Measurements from ENCODE around the gene ILF3. TPM values are rescaled to one million over a fixed set of nuclear protein-coding genes. Genes with fewer than 3 reads are reported as not detected.
A peak's percentile ranks its signal among the peaks of the same experiment; 100 is the strongest.

Gene ILF3
- total and polyA plus RNA-seq, 2 experiments from 2014 or later = 573 to 616 TPM

DNA sequence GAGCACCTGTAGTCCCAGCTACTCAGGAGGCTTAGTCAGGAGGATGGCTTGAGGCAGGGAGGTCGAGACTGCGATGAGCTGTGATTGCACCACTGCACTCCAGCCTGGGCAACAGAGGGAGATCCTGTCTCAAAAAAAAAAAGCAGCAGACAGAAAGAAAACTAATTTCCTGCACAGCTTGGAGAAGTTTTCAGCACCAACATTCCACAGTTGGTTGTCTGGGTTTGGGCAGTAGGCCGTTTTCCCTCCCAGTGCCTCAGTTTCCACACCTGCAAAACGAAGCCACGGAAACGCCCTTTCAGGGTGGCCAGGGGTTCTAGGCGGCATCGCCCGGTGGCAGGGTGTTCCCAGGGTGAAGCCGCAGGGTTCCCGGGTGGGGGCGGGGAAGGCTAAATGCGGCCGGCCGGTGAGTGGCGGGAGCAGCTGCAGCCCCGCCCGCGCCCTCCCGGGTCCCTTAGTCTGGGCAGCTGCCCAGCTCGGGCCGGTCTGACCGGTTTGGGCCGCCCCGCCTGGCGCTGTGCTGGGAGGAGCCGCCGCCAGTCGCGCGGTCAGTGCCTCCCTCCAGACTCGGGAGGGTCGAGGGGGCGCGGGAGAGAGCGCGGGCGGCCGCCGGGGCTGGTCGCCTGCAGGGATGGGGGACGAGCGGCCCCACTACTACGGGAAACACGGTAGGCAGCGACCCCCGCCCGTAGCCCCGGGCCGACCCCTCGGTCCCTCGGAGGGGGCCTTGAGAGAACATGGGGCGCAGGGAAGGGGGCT is 29.0 kb upstream of the ILF3 start, which contains the start of gene SLC44A2:
TSS of gene SLC44A2 (plus strand) at position 551 of the 759 bp plus-strand sequence. CDS start at position 632, 81 bp downstream.
- Histone ChIP-seq H3F3A (replicated peaks; ENCODE audit: low read depth) (peaks cover 11% of the 10 kb centered on the region), H3K4me2 (peak within 1 kb of the TSS; percentile 97), H2AFZ (peak within 1 kb of the TSS; percentile 96), H3K4me3 (peak within 1 kb of the TSS; percentile 87), H3K36me3 (ENCODE audit: insufficient read depth) (no peaks in the 10 kb centered on the region), H3K4me1 (ENCODE audit: insufficient read depth) (peaks cover 17% of the 10 kb centered on the region), H3K27me3 (ENCODE audit: insufficient read depth) (no peaks in the 10 kb centered on the region), H3K79me2 (replicated peaks; ENCODE audit: insufficient read depth) (peaks cover 9% of the 10 kb centered on the region; the same call in 1 of the 2 replicates), H4K20me1 (replicated peaks; ENCODE audit: insufficient read depth) (peaks cover 5% of the 10 kb centered on the region), H3K27ac (ENCODE audit: low read depth) (peak within 1 kb of the TSS; percentile 92), H3K9me2 (ENCODE audit: insufficient read depth) (no peaks in the 10 kb centered on the region)
- TF ChIP-seq POLR2AphosphoS5 (IDR thresholded peaks at IDR 0.05; ENCODE audit: low read depth) = peak; percentile 89
- no peak for TF ChIP-seq EZH2phosphoT487 (IDR thresholded peaks at IDR 0.05; ENCODE audit: unreplicated experiment)
- H3K9me3 Mint-ChIP-seq = no peaks in the 10 kb centered on the region; the same call in 2 of the 3 replicates
- H3K27ac Mint-ChIP-seq = peak within 1 kb of the TSS; percentile 95
- ATAC-seq (peak; percentile 98), DNase-seq (ENCODE audit: low spot score) (peak; percentile 94)
- H3K27me3 Mint-ChIP-seq (ENCODE audit: insufficient read depth, low read depth, poor library complexity) = peaks cover 12% of the 10 kb centered on the region
- H3K4me1 Mint-ChIP-seq = peaks cover 15% of the 10 kb centered on the region
- H3K36me3 Mint-ChIP-seq (ENCODE audit: low read depth) = peaks cover 28% of the 10 kb centered on the region
- peak within 1 kb of the TSS; percentile 92 for H3K4me3 Mint-ChIP-seq

DNA sequence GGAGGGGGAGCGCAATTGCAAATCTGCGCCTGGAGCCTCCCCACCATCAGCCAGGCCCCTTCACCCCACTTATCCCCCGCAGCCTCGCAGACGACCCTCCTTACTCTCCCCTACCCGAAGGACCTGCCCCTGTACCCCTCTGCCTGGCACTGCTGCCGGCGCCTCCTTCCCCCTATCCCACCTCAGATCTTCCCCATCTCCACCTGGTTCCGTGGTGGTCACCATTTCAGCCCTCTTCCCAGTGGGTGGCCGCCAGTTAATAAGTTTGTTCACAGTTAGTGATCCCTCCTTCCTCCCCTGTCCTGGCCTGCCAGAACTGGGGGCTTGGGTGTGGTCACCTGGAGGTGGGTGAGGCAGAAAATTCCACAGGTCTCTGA is 28.4 kb upstream of the ILF3 start:
- peak overlapping the region; percentile 95 for H3K27ac Mint-ChIP-seq
- peaks cover 15% of the 10 kb centered on the region; the same call in 2 of the 3 replicates for H3K4me1 Mint-ChIP-seq
- H3K9me3 Mint-ChIP-seq = no peaks in the 10 kb centered on the region; the same call in 2 of the 3 replicates
- H3K79me2 ChIP-seq (replicated peaks; ENCODE audit: insufficient read depth) = peaks cover 9% of the 10 kb centered on the region; the same call in 1 of the 2 replicates
- H3K4me1 ChIP-seq (ENCODE audit: insufficient read depth) = peaks cover 17% of the 10 kb centered on the region
- H3K9me2 ChIP-seq (ENCODE audit: insufficient read depth) = no peaks in the 10 kb centered on the region
- peak overlapping the region; percentile 87 for H3K4me3 ChIP-seq
- peaks cover 11% of the 10 kb centered on the region for H3F3A ChIP-seq (replicated peaks; ENCODE audit: low read depth)
- ATAC-seq (peak; percentile 22), DNase-seq (ENCODE audit: low spot score) (peak; percentile 30)
- H3K4me3 Mint-ChIP-seq = peak overlapping the region; percentile 92
- peaks cover 30% of the 10 kb centered on the region for H3K36me3 Mint-ChIP-seq (ENCODE audit: low read depth)
- no peaks in the 10 kb centered on the region; the same call in 1 of the 2 replicates for H4K20me1 ChIP-seq (replicated peaks; ENCODE audit: insufficient read depth)
- peak overlapping the region; percentile 97 for H3K4me2 ChIP-seq
- no peaks in the 10 kb centered on the region for H3K36me3 ChIP-seq (ENCODE audit: insufficient read depth)
- peak overlapping the region; percentile 47; the same call in 1 of the 2 replicates for H3K27ac ChIP-seq (ENCODE audit: low read depth)
- H2AFZ ChIP-seq = 0 out of 2 replicates have a peak overlapping the region, but pooled peaks have one; percentile 28
- peaks cover 14% of the 10 kb centered on the region for H3K27me3 Mint-ChIP-seq (ENCODE audit: insufficient read depth, low read depth, poor library complexity)
- no peaks in the 10 kb centered on the region for H3K27me3 ChIP-seq (ENCODE audit: insufficient read depth)
- TF ChIP-seq ZNF331 (CRISPR knock-in tag; IDR thresholded peaks at IDR 0.05; ENCODE audit: low read depth) (no peak), EZH2phosphoT487 (IDR thresholded peaks at IDR 0.05; ENCODE audit: unreplicated experiment) (no peak), CREB1 (CRISPR knock-in tag; IDR thresholded peaks at IDR 0.05; ENCODE audit: low read depth) (no peak), POLR2AphosphoS5 (IDR thresholded peaks at IDR 0.05; ENCODE audit: low read depth) (no peak), ZNF114 (CRISPR knock-in tag; IDR thresholded peaks at IDR 0.05) (no peak), EZH2 (IDR thresholded peaks at IDR 0.05; ENCODE audit: low read depth, unreplicated experiment) (no peak), JUNB (IDR thresholded peaks at IDR 0.05; ENCODE audit: unreplicated experiment) (no peak), STAT1 (IDR thresholded peaks at IDR 0.05; ENCODE audit: unreplicated experiment) (no peak)
- TF ChIP-seq, protein P1, sequence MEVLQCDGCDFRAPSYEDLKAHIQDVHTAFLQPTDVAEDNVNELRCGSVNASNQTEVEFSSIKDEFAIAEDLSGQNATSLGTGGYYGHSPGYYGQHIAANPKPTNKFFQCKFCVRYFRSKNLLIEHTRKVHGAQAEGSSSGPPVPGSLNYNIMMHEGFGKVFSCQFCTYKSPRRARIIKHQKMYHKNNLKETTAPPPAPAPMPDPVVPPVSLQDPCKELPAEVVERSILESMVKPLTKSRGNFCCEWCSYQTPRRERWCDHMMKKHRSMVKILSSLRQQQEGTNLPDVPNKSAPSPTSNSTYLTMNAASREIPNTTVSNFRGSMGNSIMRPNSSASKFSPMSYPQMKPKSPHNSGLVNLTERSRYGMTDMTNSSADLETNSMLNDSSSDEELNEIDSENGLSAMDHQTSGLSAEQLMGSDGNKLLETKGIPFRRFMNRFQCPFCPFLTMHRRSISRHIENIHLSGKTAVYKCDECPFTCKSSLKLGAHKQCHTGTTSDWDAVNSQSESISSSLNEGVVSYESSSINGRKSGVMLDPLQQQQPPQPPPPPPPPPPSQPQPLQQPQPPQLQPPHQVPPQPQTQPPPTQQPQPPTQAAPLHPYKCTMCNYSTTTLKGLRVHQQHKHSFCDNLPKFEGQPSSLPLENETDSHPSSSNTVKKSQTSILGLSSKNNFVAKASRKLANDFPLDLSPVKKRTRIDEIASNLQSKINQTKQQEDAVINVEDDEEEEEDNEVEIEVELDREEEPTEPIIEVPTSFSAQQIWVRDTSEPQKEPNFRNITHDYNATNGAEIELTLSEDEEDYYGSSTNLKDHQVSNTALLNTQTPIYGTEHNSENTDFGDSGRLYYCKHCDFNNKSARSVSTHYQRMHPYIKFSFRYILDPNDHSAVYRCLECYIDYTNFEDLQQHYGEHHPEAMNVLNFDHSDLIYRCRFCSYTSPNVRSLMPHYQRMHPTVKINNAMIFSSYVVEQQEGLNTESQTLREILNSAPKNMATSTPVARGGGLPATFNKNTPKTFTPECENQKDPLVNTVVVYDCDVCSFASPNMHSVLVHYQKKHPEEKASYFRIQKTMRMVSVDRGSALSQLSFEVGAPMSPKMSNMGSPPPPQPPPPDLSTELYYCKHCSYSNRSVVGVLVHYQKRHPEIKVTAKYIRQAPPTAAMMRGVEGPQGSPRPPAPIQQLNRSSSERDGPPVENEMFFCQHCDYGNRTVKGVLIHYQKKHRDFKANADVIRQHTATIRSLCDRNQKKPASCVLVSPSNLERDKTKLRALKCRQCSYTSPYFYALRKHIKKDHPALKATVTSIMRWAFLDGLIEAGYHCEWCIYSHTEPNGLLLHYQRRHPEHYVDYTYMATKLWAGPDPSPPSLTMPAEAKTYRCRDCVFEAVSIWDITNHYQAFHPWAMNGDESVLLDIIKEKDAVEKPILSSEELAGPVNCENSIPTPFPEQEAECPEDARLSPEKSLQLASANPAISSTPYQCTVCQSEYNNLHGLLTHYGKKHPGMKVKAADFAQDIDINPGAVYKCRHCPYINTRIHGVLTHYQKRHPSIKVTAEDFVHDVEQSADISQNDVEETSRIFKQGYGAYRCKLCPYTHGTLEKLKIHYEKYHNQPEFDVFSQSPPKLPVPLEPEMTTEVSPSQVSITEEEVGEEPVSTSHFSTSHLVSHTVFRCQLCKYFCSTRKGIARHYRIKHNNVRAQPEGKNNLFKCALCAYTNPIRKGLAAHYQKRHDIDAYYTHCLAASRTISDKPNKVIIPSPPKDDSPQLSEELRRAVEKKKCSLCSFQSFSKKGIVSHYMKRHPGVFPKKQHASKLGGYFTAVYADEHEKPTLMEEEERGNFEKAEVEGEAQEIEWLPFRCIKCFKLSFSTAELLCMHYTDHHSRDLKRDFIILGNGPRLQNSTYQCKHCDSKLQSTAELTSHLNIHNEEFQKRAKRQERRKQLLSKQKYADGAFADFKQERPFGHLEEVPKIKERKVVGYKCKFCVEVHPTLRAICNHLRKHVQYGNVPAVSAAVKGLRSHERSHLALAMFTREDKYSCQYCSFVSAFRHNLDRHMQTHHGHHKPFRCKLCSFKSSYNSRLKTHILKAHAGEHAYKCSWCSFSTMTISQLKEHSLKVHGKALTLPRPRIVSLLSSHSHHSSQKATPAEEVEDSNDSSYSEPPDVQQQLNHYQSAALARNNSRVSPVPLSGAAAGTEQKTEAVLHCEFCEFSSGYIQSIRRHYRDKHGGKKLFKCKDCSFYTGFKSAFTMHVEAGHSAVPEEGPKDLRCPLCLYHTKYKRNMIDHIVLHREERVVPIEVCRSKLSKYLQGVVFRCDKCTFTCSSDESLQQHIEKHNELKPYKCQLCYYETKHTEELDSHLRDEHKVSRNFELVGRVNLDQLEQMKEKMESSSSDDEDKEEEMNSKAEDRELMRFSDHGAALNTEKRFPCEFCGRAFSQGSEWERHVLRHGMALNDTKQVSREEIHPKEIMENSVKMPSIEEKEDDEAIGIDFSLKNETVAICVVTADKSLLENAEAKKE (CRISPR knock-in tag; IDR thresholded peaks at IDR 0.05) = no peak
- TF ChIP-seq, protein P2, sequence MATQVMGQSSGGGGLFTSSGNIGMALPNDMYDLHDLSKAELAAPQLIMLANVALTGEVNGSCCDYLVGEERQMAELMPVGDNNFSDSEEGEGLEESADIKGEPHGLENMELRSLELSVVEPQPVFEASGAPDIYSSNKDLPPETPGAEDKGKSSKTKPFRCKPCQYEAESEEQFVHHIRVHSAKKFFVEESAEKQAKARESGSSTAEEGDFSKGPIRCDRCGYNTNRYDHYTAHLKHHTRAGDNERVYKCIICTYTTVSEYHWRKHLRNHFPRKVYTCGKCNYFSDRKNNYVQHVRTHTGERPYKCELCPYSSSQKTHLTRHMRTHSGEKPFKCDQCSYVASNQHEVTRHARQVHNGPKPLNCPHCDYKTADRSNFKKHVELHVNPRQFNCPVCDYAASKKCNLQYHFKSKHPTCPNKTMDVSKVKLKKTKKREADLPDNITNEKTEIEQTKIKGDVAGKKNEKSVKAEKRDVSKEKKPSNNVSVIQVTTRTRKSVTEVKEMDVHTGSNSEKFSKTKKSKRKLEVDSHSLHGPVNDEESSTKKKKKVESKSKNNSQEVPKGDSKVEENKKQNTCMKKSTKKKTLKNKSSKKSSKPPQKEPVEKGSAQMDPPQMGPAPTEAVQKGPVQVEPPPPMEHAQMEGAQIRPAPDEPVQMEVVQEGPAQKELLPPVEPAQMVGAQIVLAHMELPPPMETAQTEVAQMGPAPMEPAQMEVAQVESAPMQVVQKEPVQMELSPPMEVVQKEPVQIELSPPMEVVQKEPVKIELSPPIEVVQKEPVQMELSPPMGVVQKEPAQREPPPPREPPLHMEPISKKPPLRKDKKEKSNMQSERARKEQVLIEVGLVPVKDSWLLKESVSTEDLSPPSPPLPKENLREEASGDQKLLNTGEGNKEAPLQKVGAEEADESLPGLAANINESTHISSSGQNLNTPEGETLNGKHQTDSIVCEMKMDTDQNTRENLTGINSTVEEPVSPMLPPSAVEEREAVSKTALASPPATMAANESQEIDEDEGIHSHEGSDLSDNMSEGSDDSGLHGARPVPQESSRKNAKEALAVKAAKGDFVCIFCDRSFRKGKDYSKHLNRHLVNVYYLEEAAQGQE (IDR thresholded peaks at IDR 0.05; ENCODE audit: unreplicated experiment) = no peak
